Stimulated activated CD4-positive, alpha-beta T cell treated with anti-CD3 and anti-CD28 coated beads, Interleukin-2, amount 100 ng/mL, for 4 hours (primary cell): Measurements from ENCODE around the gene PCNX2.

Source experiments
- DNase-seq: peaks from one replicate; pipeline ENCODE4 v3.0.0-alpha.2; 2020; ENCODE audit warnings: low read depth

Gene PCNX2

DNA sequence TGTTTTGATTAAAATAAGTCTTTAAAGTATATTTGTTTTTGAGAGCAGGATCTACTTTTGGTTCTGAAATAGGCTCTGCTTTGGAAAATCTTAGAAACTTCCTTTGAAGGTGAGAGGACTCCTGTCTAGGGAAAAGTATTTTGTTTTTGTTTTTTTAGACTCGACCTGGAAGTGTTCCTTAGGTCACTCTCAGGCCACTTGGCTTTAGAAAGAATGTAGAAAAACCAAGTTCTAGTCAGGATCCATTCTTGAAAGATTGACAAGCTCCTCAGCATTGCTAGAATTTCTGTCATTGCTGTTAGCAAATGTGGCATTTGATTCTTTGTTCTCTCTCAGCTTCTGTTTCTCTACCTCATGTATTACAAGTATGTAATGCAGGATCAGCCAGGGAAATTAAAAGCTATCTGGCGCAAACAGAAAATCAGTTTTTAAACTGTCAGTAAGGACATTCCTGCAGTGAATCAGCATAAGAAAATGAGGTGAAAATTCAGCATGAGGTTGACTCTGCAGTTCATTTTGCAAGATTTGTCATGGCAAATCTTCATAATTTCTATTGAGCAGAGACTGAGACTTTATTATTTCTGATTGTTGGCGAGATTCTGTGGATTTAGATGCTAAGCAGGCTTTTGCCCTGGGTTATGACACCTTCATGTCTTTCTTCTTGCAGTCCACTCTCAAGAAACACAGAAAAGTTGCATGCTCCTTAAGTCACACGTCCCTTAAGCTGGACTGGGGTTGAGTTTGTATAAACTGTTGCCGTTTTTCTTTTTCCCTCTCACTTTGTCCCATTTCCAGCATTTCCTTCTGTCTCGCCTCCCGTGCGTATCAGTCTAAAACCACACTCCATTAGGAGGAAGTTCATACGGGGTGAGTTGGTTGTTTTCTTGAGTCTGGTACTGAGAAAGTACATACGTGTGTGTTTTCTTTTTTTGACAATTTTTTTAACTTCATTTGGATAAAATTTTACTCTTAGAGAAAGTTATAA, 332.5 kb downstream of the PCNX2 start:
- DNase-seq, result no peak

DNA sequence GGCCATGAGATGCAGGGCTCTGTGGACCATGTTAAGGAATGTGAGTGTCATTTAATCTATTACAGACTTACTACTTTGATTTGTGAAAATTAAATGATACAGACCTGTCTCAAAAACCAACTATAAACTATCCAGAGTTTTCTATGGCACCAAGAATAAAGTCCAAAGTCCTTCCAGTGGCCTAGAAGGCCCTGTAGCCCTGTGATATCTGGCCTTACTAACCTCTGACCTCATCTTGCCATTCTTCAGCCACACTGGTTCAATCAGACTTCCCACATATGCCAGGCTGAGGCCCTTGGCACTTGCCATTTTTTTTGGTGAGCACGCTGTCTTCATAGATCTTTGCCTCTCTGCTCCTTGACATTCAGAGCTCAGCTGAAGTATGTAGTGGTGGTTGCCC, 337.5 kb downstream of the PCNX2 start:
- no peak for DNase-seq

- no peak for DNase-seq
Observed at GRCh38 chr1:232956081-232956480, 339.4 kb downstream of the PCNX2 start.

GRCh38 chr1:232954594-232955365, 340.7 kb downstream of the PCNX2 start:
- DNase-seq, result no peak

GRCh38 chr1:232952514-232953499, 342.7 kb downstream of the PCNX2 start:
- DNase-seq, result no peak

DNA sequence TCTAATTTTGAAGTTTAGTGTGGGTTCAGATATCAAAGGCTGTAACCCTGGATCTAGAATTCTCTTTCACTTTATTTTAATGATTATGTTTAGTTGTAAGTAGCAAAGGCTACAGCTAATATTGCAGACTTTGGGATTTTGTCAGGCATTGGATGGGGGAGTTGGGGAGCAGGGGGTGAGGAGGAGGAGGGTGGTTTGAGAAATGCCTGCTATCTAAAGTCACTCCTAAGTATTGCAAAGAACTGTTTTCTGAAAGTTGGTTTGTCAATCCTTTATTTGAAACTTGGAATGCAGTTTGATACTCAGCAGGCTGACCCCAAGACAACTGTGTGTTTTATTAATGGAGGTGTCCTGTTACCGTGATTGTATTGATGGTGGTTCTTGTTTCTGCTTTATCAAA, 343.9 kb downstream of the PCNX2 start:
- DNase-seq, result no peak

- no peak for DNase-seq
Observed at GRCh38 chr1:232951180-232951579, 344.3 kb downstream of the PCNX2 start.

DNA sequence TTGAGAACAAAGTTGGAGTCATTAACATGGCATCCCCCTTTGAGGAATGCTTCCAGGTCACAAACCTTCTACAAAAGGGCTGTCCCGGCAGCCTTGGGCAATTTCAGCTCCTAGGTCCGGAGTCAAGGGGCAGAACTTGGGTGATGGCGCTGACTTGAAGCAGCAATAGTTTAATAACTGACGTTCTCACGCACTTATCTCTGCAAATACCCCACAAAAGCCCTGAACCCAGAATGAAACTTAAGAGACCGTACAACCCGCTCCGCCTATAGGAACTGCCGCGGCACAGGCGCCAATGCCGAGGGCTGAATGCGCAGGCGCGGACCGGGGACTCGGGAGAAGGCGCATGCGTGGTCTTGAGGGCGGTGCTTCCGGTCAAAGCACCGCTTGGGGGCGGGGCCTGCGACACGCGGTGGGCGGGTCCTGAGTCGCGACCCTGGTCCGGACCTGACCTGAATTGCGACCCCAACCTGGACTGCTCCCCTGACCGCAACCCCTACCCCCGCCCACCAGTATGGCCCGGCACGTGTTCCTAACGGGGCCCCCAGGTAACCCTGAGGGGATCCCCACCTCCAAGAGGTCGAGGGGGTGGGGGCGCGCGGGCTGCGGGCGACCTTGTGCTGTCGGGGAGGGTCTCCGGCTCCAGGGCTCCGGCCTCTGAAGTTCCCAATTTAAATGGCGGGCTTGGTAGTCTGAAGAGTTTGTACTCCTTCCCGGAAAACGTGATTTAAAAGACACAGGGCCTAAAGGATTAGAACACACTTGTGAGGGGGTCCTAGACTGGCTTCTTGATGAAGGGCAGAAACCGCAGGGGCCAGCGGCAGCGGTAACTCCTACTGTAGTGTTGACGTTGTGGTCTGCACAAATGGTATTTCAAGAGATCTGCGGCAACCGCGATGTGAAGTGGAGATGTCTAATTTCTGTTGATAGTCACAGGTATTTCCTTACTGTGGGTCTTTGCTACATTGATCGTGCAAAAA, 345.0 kb downstream of the PCNX2 start, which contains the start of gene NTPCR:
Gene NTPCR (plus strand): TSS at position 415 of the 980 bp plus-strand sequence. CDS start 100 bp downstream, at position 515.
- peak; percentile 91 for DNase-seq

DNA sequence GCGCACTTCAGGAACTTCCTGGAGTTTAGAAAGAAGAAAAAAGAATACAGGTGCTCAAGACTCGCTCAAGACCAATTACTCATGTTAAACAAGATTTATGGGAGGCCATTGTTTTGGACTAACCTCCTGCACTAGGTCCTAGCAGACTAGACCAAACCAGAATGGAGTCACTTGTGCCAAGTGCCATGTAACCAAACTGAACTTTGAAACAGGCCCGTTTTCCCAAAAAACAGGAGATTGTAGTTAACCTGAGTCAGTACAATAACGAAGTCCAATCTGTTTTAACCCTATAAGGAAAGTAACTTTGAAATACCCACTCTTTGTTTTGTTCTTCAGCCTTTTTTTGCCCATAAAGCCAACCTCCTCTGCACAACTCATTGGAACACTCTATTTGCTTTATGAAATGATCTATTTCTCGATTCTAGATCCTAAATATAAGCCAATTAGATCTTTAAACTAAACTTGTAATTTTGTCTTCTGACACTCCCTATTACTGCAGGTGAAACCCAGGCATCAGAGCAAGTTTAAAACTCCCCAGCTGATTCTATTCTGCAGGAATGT, 345.8 kb downstream of the PCNX2 start:
- DNase-seq, result no peak

GRCh38 chr1:232944347-232944746, 351.2 kb downstream of the PCNX2 start:
- no peak for DNase-seq

DNA sequence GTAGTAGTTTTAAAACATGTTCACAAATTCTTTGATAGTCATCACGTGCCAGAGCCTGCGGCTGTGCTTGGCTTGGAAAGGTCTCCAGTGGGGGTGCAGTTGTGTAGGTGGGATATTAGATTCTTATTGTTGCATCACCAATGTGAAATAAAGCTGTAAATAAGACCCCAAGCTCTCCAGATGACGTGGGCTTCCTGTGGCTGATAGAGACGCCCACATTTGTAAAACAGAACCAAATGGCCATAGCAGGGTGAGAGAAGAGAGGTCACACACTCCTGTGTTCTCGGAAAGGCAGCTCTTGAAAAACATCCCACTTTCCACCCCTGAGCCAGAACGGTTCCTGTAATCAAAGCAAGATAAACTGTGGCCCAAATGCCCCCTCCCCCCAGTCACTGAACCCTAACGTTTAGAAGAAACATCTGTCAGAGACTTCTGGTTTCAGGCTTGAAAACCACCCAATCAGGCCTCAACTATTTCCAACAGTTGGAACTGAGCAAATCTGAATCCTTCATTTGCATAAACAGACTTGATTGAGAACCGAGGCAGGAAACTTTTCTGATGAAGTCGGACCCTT, 351.8 kb downstream of the PCNX2 start:
- peak; percentile 36 for DNase-seq

DNA sequence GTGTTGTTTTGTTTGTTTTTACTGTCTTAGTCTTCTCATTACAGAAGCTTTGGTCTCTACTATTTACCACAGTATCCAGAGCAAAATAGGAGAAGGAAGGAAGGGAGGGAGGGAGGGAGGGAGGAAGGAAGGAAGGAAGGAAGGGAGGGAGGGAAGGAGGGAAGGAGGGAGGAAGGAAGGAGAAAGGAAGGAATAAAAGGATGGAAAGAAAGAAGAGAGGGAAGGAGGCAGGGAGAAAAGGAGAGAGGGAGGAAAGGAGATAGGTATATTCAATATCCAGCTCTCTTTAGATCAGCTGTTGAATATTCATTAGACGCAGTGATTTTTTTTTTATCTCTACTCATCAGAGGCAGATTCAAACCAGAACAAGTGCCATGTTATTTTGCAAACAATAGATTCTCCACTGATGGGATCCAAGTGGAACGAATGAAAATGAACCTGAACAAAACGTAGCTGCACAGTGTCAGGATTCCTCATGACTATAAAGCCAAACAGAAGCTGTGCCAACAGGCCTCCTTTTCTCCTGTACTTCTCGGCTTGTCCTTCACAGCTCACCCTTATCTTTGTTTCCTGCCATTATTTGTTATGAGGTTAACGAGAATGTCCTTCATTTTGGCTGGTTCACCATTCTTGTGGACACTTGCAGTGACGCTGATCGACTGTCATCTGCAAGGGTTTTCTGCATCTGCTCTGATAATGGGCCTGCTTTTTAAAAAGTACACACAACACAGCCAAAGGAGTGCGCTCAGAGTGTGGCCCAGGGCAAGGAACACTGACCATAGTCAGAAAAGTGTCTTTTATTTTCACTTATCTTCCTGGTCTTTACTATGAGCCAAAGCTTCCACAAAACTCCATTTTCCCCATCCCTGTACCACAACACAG, 352.9 kb downstream of the PCNX2 start:
- DNase-seq, result no peak

DNA sequence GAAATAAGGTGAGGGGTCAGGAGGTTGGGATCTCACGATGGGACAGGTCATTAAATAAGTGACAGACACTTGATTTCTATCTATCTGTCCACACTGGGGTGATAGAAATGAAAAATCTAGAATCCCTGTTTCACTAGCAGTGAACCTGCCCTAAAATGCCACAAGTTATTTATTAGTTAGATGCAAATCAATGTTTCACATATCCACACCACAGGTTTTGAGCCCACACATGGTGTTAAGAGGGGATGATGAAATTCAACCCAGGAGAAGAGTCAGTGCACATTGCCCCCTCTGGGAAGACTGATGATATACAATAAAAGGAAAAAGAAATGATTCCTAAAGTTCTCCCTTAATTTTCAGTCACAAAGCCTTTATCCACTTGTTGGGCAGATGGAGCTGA, 355.3 kb downstream of the PCNX2 start:
- DNase-seq, result no peak

DNA sequence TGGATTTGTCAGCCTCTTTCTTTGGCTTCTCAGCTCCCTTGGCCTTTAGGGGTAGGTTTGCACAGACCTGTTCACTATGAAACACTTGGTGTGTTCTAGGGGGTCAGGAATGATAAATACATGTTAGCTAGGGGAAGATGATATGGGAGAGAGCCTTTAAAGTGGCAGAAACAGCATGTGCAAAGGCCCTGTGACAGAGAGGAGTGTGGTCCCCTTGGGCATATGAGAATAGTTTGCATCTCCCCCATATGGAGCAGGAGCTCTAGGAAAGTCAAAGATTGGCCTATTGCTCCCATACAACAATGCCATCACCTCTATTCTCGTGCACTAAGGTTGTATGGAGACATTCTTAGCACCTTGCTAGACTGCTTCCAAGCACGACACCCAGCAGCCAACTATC, 355.8 kb downstream of the PCNX2 start:
- no peak for DNase-seq

GRCh38 chr1:232938926-232939325, 356.6 kb downstream of the PCNX2 start:
- no peak for DNase-seq

DNA sequence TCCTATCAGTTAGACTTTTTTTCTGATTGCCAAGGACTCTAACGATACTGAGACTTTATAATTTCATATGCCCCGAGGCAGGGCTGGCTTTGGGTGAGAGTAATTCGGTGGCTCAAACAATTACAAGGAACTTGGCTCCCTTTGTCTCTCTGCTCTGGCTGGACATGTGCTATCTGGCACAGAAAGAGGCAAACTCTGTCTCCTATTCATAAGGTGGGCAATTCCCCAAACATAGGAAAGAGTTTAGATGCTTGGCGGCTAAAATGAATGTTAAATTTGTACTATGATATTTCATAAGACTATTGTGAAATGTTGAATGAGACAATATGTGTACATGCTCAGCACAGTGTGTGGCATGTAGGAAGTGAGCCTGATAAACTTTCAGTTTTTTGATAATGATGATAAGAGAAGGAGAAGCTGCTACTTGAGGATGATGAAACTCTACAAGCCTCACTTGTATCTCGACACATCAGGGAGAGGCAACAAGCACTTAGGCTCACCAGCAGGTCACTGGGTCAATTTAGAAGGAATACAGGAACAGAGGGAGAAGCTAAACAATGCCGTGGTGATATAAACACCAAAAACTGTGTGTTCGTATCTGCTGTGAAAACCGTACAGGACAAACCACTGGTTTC, 357.7 kb downstream of the PCNX2 start:
- no peak for DNase-seq

- DNase-seq, result no peak
Observed at GRCh38 chr1:232936941-232937340, 358.6 kb downstream of the PCNX2 start.
